HepG2 (cell line): ENCODE data around the gene SAPCD2. TPM values are rescaled to one million over a fixed set of nuclear protein-coding genes. Genes with fewer than 3 reads are reported as not detected.

ENCODE experiments used
- ETV5 ChIP-seq: IDR thresholded peaks from 2 replicates; pipeline ENCODE4 v1.6.1; 2018; ENCODE audit warnings: missing biosample characterization, missing genetic modification reagents, inconsistent platforms, borderline replicate concordance
- GZF1 ChIP-seq: sonication (generic); formaldehyde crosslinking; IDR thresholded peaks from 2 replicates; pipeline ENCODE4 v1.5.1; 2020; ENCODE audit warnings: mild to moderate bottlenecking, missing genetic modification reagents
- HDAC1 ChIP-seq: sonication (generic); formaldehyde crosslinking; IDR thresholded peaks from 2 replicates; pipeline ENCODE4 v1.5.1; 2020; ENCODE audit warnings: mild to moderate bottlenecking, missing genetic modification reagents
- HNRNPLL ChIP-seq: fragments of 200-400 bp; formaldehyde crosslinking; IDR thresholded peaks from 2 replicates; pipeline ENCODE4 v1.6.1; 2017; ENCODE audit warnings: mild to moderate bottlenecking, low read depth, low read length; ENCODE audit not compliant: poor library complexity, severe bottlenecking
- HOMEZ ChIP-seq: IDR thresholded peaks from 2 replicates; pipeline ENCODE4 v1.6.1; 2016; ENCODE audit warnings: low read depth
- IRF9 ChIP-seq: sonication (generic); formaldehyde crosslinking; IDR thresholded peaks from 2 replicates; pipeline ENCODE4 v1.8.0; 2022; ENCODE audit warnings: missing genetic modification reagents, mild to moderate bottlenecking, borderline replicate concordance
- MTF1 ChIP-seq: sonication (generic); formaldehyde crosslinking; IDR thresholded peaks from 2 replicates; pipeline ENCODE4 v1.5.0; 2020; ENCODE audit warnings: missing genetic modification reagents
- RNF219 ChIP-seq: sonication (generic); formaldehyde crosslinking; IDR thresholded peaks from 2 replicates; pipeline ENCODE4 v1.5.0; 2020; ENCODE audit warnings: mild to moderate bottlenecking, missing genetic modification reagents
- ZNF280D ChIP-seq: sonication (generic); formaldehyde crosslinking; IDR thresholded peaks from 2 replicates; pipeline ENCODE4 v1.5.1; 2020; ENCODE audit warnings: mild to moderate bottlenecking, missing genetic modification reagents
- ZNF512 ChIP-seq: sonication (generic); formaldehyde crosslinking; IDR thresholded peaks from 2 replicates; pipeline ENCODE4 v1.4.0; 2020; ENCODE audit warnings: mild to moderate bottlenecking, missing genetic modification reagents
- ZNF605 ChIP-seq: sonication (generic); formaldehyde crosslinking; IDR thresholded peaks from 2 replicates; pipeline ENCODE4 v1.8.0; 2022; ENCODE audit warnings: mild to moderate bottlenecking, missing genetic modification reagents
- ZNF772 ChIP-seq: sonication (generic); formaldehyde crosslinking; IDR thresholded peaks from 2 replicates; pipeline ENCODE4 v1.5.0; 2020; ENCODE audit warnings: mild to moderate bottlenecking, missing genetic modification reagents
- polyA plus RNA-seq, 8 experiments: library from polyadenylated mRNA; depleted of rRNA in 3 of 8; stranded (reverse) in 7 of 8; unstranded in 1 of 8; fragments of >200 nt; fragmentation: Illumina TruSeq in 4 of 8; extraction: Trizol in 4 of 8; gene quantifications; 2 replicates each; pipeline versions ENCODE4 v1.2.1 to v1.2.3, GENCODE V29; 2011 to 2016; ENCODE audit warnings: low read depth in 4 of 8, missing spikeins in 1 of 8, mixed read lengths in 1 of 8; ENCODE audit not compliant: insufficient read depth in 1 of 8
- total RNA-seq, 5 experiments: library from RNA; depleted of rRNA; stranded (reverse); fragments of >200 nt; fragmentation: Illumina TruSeq; extraction: Trizol; gene quantifications; 2 replicates each; pipeline ENCODE4 v1.2.3, GENCODE V29; 2016; ENCODE audit warnings: low read depth in 1 of 5

Gene SAPCD2
- total and polyA plus RNA-seq, 2 of the 13 experiments (the other 11 are each of a cell fraction or from before 2014, with no cell fraction given), result 21.9 to 42.8 TPM

GRCh38 chr9:137111788-137112563, 41.6 kb upstream of the SAPCD2 start (continued):
- TF ChIP-seq ETV5 (no peak), ZNF512 (no peak), GZF1 (CRISPR knock-in tag) (no peak), ZNF772 (no peak; the same call in 1 of the 2 replicates), HOMEZ (CRISPR knock-in tag) (0 out of 2 replicates have a peak, but pooled peaks have one; percentile 36), HNRNPLL (peak; percentile 75), HDAC1 (CRISPR knock-in tag) (no peak; the same call in 1 of the 2 replicates), ZNF605 (CRISPR knock-in tag) (0 out of 2 replicates have a peak, but pooled peaks have one; percentile 53), MTF1 (CRISPR knock-in tag) (no peak), ZNF280D (CRISPR knock-in tag) (peak; percentile 50; the same call in 1 of the 2 replicates), IRF9 (CRISPR knock-in tag) (no peak), RNF219 (CRISPR knock-in tag) (no peak)
